GM12864 (cell line): ENCODE measurements around the gene PDIA5.

Experiments
- DNase-seq: peaks from one replicate; pipeline ENCODE4 v3.0.0-alpha.2; 2011; ENCODE audit warnings: low read depth
- H3K4me3 ChIP-seq: 2 replicates; pipeline ENCODE4 v1.5.1; 2011; ENCODE audit warnings: mild to moderate bottlenecking, low read depth, low read length, control low read depth
- CTCF ChIP-seq: IDR thresholded peaks from 2 replicates; pipeline ENCODE4 v1.5.1; 2011; ENCODE audit warnings: low read depth, mild to moderate bottlenecking, moderate library complexity, low read length, control low read depth, inconsistent platforms; ENCODE audit errors: missing control alignments

The PDIA5 gene

GRCh38 chr3:123039178-123039577 is 27.6 kb upstream of the PDIA5 start:
- no peak for DNase-seq
- no peak overlapping the region for H3K4me3 ChIP-seq
- TF ChIP-seq CTCF: no peak

- DNase-seq: no peak
- no peak for TF ChIP-seq CTCF
- H3K4me3 ChIP-seq: no peak overlapping the region
These were observed 24.4 kb upstream of the PDIA5 start for GRCh38 chr3:123042413-123042812.

GRCh38 chr3:123044981-123045763 is 21.7 kb upstream of the PDIA5 start:
- H3K4me3 ChIP-seq: no peak overlapping the region

GRCh38 chr3:123046262-123047061 is 20.4 kb upstream of the PDIA5 start:
- no peak for TF ChIP-seq CTCF

More at GRCh38 chr3:123044981-123045763, 21.7 kb upstream of the PDIA5 start:
- no peak for TF ChIP-seq CTCF
- DNase-seq: no peak

GRCh38 chr3:123047062-123047319 is 19.8 kb upstream of the PDIA5 start:
- no peak for DNase-seq
- TF ChIP-seq CTCF: no peak
- H3K4me3 ChIP-seq: no peak overlapping the region

More at GRCh38 chr3:123046262-123047061, 20.4 kb upstream of the PDIA5 start:
- no peak overlapping the region for H3K4me3 ChIP-seq
- DNase-seq: no peak

- no peak for TF ChIP-seq CTCF
- DNase-seq: no peak
- H3K4me3 ChIP-seq: no peak overlapping the region
These were observed 18.2 kb upstream of the PDIA5 start for GRCh38 chr3:123048480-123049237.
